ENCODE data around the gene LHX3.

The LHX3 gene

DNA sequence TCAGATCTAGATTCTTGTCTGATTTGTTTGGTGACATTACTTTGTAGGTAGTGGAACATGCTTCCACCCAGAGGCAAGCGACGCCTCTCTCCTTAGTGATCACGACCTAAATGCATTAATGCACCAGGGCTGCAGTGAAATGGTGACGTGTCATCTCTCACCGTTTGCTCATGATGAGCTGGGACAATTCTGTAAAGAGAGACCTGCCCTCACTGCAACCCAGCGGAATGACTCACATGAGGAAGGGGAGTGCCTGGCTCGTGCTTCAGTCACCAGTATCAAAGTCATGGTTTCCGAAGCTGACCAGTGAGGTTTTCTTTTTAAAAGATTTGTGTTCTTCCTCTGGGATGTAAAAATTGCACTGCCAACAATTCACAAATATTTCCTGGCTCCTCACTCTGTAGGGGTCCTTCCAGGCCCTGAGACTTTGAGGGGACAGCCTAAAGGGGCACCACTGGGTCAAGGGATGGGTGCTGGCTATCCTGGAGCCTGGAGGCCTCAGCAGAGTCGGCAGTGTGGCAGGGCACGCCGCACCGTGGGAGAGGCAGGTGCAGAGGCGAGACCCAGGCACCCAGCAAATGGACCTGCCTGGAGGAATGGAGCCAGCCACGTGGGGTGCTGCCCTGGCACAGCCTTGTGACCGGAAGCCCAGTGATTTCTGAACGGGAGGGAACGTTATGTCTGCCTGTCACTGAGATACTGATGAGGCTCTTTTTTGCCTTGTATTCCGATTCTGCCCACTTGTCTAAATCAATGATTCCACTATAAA lies 23.4 kb upstream of the LHX3 start:
- DNase-seq (ENCODE audit: low read depth in 2 of 3, low spot score in 1 of 3), result no peak

GRCh38 chr9:136226680-136227407 lies 21.9 kb upstream of the LHX3 start:
- DNase-seq (ENCODE audit: low read depth in 2 of 3, low spot score in 1 of 3), result no peak

- DNase-seq (ENCODE audit: low read depth in 2 of 3, low spot score in 1 of 3), result peak; percentile 44 to 69 (median 65)
Measured at GRCh38 chr9:136225748-136226679, 21.1 kb upstream of the LHX3 start.

DNA sequence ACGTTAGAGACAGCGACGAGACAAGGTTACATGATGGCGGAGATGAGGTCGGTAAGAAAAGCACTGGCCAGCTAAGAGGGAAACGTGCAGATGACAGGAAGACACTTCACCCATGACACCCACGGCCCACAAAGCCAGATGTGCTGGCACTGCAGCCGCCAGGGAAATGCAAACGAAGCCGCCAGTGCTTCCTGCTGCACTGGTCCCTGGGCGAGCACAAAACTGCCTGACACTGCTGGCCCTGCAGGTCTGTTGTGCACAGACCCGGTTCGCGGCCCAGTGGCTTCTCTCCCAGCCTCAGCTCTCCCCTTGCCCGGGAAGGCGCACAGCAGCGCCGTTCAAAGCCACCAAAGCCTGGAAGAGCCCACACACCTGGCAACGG lies 20.4 kb upstream of the LHX3 start:
- no peak for DNase-seq (ENCODE audit: low read depth in 2 of 3, low spot score in 1 of 3)

- no peak for DNase-seq (ENCODE audit: low read depth in 2 of 3, low spot score in 1 of 3)
Measured at GRCh38 chr9:136223871-136224640, 19.1 kb upstream of the LHX3 start.

- no peak for DNase-seq (ENCODE audit: low read depth in 2 of 3, low spot score in 1 of 3)
Measured at GRCh38 chr9:136222906-136223285, 18.0 kb upstream of the LHX3 start.

- no peak for DNase-seq (ENCODE audit: low read depth in 2 of 3, low spot score in 1 of 3)
Measured at GRCh38 chr9:136222166-136222905, 17.4 kb upstream of the LHX3 start.

DNA sequence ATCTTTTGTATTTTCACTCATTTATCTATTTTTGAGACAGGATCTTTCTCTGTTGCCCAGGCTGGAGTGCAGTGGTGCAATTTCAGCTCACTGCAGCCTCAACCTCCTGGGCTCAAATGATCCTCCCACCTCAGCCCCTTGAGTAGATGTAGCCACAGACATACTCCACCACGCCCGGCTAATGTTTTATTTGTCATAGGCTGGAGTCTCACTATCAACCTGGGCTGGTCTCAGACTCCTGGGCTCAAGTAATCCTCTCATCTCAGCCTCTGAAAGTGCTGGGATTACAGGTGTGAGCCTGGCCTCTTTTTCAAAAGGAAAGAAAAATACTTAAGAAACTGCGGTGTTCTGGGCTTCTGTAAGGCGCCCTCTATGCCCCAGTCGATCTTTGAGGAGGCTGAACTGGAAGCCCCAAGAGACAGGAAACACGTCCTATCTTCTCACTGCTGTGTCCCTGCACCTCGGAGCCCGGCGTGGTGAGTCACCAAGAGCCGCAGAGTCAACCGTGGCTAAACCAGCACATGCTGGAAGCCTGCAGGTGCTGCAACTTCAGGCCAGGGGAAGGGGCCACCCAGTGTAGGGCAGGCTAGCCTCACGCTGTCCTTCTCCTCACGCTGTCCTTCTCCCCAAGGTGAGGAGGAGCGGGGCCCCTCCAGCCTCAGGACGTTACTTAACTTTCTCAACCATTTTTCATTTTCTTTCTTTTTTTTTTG lies 15.2 kb upstream of the LHX3 start:
- DNase-seq (ENCODE audit: low read depth in 2 of 3, low spot score in 1 of 3), result no peak

DNA sequence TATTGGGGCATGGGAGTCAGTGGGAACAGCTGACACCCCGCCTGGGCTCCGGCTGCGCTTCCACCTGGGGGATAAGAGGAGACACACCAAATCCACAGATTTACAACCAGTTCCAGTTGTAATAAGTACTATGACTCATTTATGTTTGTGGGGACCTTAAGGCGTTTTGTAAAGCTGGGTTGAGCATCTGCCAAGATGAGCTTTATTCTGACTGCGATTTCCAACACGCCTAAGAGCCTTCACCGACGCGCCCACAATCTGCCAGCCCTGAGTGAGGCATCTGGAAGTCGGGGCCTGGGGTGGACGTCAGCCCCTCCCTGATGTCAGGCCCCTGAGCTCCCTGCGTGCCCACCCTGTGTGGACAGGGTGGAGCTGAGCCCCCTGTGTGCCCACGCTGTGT lies 14.3 kb upstream of the LHX3 start:
- no peak for DNase-seq (ENCODE audit: low read depth in 2 of 3, low spot score in 1 of 3)

DNA sequence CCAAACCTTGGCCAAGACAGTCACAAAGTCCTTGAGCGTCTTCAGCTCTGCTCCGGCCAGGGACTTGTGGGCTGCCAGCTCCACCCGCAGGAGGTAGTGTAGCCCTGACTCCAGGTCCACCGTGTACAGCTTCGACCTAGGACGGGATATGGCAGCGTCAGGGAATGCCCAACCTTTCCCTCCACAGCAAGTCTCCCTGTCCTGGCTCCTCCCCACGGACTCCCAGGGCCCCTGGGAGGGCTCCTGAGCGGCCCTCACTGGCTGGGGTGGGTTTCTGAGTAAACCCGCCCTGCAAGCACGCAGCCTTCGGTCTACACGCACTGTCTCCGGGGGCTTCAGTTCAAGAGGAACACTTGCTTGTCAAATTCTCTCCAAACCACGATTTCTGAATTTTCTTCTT lies 13.7 kb upstream of the LHX3 start:
- no peak for DNase-seq (ENCODE audit: low read depth in 2 of 3, low spot score in 1 of 3)

DNA sequence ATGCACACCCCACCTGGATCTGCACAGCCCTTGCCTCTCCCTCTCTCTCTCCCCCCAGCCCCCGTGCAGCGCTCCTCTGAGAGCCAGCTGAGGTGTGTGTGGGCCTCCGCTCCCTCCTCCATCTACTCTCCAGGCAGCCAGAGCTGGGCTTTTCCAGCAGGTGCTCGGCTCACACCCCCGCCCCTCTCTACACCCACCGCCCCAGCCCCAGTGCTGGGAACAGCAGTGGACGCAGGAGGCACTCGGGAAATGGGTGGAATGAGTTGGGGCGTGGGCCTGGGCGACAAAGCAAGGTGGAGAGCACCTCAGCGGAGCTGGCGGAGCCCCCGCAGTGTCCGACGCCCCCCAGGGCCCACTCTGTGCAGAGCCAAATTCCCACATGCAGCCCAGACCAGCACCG lies 13.3 kb upstream of the LHX3 start:
- no peak for DNase-seq (ENCODE audit: low read depth in 2 of 3, low spot score in 1 of 3)

DNA sequence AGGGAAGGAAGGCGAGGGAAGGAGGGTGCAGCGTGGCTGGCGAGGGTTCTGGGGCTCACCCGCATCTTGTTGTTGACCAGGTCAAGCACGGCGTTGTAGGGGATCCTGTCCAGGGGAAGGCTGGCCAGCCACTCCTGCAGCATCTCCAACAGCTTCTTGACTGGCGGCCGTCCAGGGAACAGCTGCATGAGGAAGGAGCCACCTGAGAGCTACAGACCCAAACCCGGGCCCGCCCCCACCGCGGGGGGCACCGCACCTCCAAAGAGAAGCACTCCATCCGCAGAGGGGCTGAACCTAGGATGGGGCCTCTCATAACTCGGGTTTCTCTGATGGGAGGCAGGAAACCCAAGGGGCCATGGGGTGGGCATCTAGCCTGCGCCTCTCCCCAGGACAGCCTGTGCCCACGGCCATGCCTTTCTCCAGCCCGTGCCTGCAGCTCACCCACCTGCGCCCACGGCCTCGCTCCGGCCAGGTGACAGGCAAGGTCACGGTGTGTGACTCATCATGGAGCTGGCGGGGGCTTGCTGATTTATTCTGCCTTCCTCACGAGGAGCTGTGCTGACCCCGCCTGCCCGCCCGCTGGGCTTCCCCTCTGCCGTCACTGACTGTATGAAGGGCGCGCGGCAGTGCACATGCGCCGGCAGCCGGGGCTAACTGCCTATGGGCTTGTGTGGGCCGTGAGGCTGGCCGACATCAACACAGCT lies 11.8 kb upstream of the LHX3 start:
- DNase-seq (ENCODE audit: low read depth in 2 of 3, low spot score in 1 of 3), result no peak

DNA sequence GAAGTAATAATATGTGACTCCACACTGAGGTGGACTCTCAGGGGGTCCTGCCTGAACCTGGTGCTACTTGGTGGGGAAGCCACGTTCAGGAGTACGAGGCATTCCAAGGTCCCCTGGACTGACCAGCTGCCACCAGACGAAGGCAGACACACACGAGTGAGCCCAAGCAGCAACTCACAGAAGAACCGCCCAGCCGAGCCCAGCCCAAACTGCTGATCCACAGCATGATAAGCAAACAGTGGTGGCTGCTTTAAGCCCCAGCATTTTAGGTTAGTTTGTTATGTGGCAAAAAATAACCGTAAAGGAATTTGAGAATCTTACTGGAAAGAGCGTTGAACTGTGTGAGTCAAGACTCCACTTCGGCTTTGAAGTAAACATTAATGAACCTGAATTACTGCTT lies 8.8 kb upstream of the LHX3 start:
- DNase-seq (ENCODE audit: low read depth in 2 of 3, low spot score in 1 of 3), result no peak

GRCh38 chr9:136212345-136212950 lies 7.5 kb upstream of the LHX3 start:
- DNase-seq (ENCODE audit: low read depth in 2 of 3, low spot score in 1 of 3), result no peak

DNA sequence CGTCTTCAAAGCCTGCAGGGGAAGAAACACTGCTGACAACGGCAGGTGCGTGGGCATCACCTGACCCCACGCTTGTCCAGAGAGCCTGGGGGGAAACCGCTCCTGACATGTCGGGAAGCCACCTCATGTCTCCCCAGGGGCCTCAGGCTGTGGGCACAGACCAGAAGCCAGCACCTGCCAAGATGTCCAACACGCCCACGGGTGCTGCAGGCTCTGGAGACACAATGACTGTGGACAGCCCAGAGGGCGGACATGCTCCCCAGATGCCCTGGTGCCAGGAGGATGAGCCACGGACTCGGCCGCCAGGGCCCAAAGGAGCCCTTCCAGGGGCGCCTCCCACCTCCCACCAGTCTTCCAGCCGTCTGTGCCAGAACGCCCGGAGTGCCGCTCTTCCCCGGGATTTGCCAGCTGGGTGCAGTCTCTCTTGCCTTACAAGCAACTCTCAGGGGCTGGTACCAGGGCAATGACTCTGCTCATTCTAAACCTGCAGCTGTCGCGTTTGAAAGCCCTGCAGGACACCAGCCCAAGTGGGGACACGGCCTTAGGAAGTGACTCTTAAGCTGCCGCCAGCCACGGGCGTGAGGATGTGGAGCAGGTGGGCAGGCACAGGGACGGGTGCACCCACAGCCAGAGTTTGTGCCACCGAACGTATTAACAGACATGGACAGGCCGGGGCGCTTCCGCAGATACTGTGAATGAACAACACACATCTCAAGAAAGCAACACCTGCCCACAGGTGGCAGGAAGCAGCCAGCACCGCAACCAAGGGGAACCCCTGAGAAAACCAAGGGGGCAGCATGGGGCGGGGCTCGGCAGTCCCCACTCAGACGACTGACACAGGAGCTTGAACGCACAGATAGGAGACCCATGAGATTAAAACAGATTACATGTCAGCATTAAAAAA lies 6.8 kb upstream of the LHX3 start:
- no peak for DNase-seq (ENCODE audit: low read depth in 2 of 3, low spot score in 1 of 3)

GRCh38 chr9:136211006-136211405 lies 6.1 kb upstream of the LHX3 start:
- no peak for DNase-seq (ENCODE audit: low read depth in 2 of 3, low spot score in 1 of 3)

GRCh38 chr9:136210276-136210675 lies 5.3 kb upstream of the LHX3 start:
- DNase-seq (ENCODE audit: low read depth in 2 of 3, low spot score in 1 of 3), result no peak

DNA sequence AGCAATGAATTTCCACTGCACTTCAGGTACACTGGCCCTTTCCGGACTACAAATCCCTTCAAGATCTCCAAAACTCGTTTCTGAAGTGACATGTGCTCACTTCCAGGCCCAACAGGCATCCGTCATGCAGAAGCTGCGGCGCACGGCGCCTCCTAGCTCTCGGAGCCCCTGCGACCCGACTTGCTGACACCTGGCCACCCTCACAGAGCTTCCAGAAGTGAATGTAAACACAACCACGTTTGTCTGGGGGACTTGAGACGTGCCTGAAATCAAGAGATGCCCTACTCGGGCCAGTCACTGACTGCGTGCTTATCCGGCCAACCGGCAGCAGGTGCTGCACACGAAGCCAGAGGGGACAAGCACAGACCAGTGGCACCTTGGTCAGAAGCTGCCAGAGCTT lies 4.9 kb upstream of the LHX3 start:
- no peak for DNase-seq (ENCODE audit: low read depth in 2 of 3, low spot score in 1 of 3)

Data from stimulated activated CD4-positive, alpha-beta T cell treated with anti-CD3 and anti-CD28 coated beads, Interleukin-12 subunit alpha, Interleukin-12 subunit beta, amount 100 ng/mL, for 48 hours (primary cell).